Brain microvascular endothelial cell (primary cell): Measurements from ENCODE around the gene SESTD1.

Experiments
- DNase-seq: peaks from one replicate; pipeline ENCODE4 v3.0.0-alpha.2; 2020
- H3K27ac ChIP-seq: fragments of 250-450 bp; sonication (Bioruptor Pico); 2 replicates; pipeline ENCODE4 v1.5.1; 2020; ENCODE audit warnings: mild to moderate bottlenecking, moderate library complexity
- H3K27me3 ChIP-seq: fragments of 250-450 bp; sonication (Bioruptor Pico); replicated peaks from 2 replicates; pipeline ENCODE4 v1.5.1; 2020; ENCODE audit warnings: mild to moderate bottlenecking
- H3K36me3 ChIP-seq: fragments of 250-450 bp; sonication (Bioruptor Pico); replicated peaks from 2 replicates; pipeline ENCODE4 v1.5.1; 2020; ENCODE audit warnings: mild to moderate bottlenecking
- H3K4me3 ChIP-seq: 2 replicates; pipeline ENCODE4 v1.5.1; 2011; ENCODE audit warnings: low read depth, mild to moderate bottlenecking, control low read depth, low read length, moderate library complexity
- CTCF ChIP-seq: IDR thresholded peaks from 2 replicates; pipeline ENCODE4 v1.5.1; 2011; ENCODE audit warnings: low read depth, mild to moderate bottlenecking, moderate library complexity, low read length, control low read depth, inconsistent platforms; ENCODE audit errors: missing control alignments
- in situ Hi-C: cut with HindIII; loops from 2 replicates; pipeline ENCODE4 v1.10.0; 2017; ENCODE audit warnings: low sequenced_read_pairs, low pct_ligation_motif_present

SESTD1 gene

GRCh38 chr2:179272406-179273192, 8.0 kb upstream of the SESTD1 start:
- in situ Hi-C loops = no loop called here
- Histone ChIP-seq H3K36me3 (no peaks in the 10 kb centered on the region), H3K4me3 (no peak overlapping the region), H3K27ac (peak overlapping the region; percentile 56), H3K27me3 (no peaks in the 10 kb centered on the region)
- no peak for DNase-seq
- TF ChIP-seq CTCF = no peak

- in situ Hi-C loops = no loop called here
- no peak overlapping the region for H3K4me3 ChIP-seq
- TF ChIP-seq CTCF = no peak
- no peak for DNase-seq
- no peaks in the 10 kb centered on the region for H3K27me3 ChIP-seq
- H3K36me3 ChIP-seq = no peaks in the 10 kb centered on the region
- no peak overlapping the region for H3K27ac ChIP-seq
Measured at GRCh38 chr2:179270689-179271088, 6.1 kb upstream of the SESTD1 start.

GRCh38 chr2:179268277-179268925, 3.8 kb upstream of the SESTD1 start:
- in situ Hi-C loops = no loop called here
- no peaks in the 10 kb centered on the region for H3K36me3 ChIP-seq
- TF ChIP-seq CTCF = no peak
- no peak overlapping the region for H3K4me3 ChIP-seq
- no peak overlapping the region for H3K27ac ChIP-seq
- H3K27me3 ChIP-seq = no peaks in the 10 kb centered on the region
- DNase-seq = no peak

GRCh38 chr2:179266271-179266670, 1.6 kb upstream of the SESTD1 start:
- no peak for TF ChIP-seq CTCF
- Histone ChIP-seq H3K4me3 (no peak overlapping the region), H3K27ac (no peak overlapping the region), H3K36me3 (no peaks in the 10 kb centered on the region), H3K27me3 (no peaks in the 10 kb centered on the region)
- no peak for DNase-seq
- in situ Hi-C loops = no loop called here

- Histone ChIP-seq H3K27me3 (no peaks in the 10 kb centered on the region), H3K4me3 (peak overlapping the region; percentile 81), H3K27ac (peak overlapping the region; percentile 45), H3K36me3 (no peaks in the 10 kb centered on the region)
- TF ChIP-seq CTCF = no peak
- in situ Hi-C loops = no loop called here
- no peak for DNase-seq
Measured at GRCh38 chr2:179265082-179265510, 464 bp upstream of the SESTD1 start.
